Stimulated activated CD4-positive, alpha-beta T cell treated with anti-CD3 and anti-CD28 coated beads, Interleukin-4, amount 100 ng/mL, for 4 hours (primary cell): Measurements from ENCODE around the gene LAMP5.

Source experiments
- DNase-seq, 2 experiments: peaks; one replicate each; pipeline ENCODE4 v3.0.0-alpha.2; 2020

Gene LAMP5

GRCh38 chr20:9514461-9515213 lies at the start of gene LAMP5:
LAMP5 (plus strand) TSS chr20:9514590; CDS start chr20:9514853, 263 bp downstream.
- no peak for DNase-seq

- no peak for DNase-seq
These were observed 46.4 kb upstream of the LAMP5 start for GRCh38 chr20:9467995-9468394.

- no peak for DNase-seq
These were observed 39.5 kb upstream of the LAMP5 start for GRCh38 chr20:9474835-9475415.

- no peak for DNase-seq
These were observed 38.9 kb upstream of the LAMP5 start for GRCh38 chr20:9475456-9475855.

GRCh38 chr20:9476174-9476573 lies 38.2 kb upstream of the LAMP5 start:
- DNase-seq: no peak

- no peak for DNase-seq
These were observed 37.8 kb upstream of the LAMP5 start for GRCh38 chr20:9476637-9477036.

GRCh38 chr20:9478771-9479170 lies 35.6 kb upstream of the LAMP5 start:
- no peak for DNase-seq

GRCh38 chr20:9480066-9480465 lies 34.3 kb upstream of the LAMP5 start:
- no peak for DNase-seq

GRCh38 chr20:9482180-9482579 lies 32.2 kb upstream of the LAMP5 start:
- DNase-seq: no peak

GRCh38 chr20:9483131-9483530 lies 31.3 kb upstream of the LAMP5 start:
- DNase-seq: no peak

GRCh38 chr20:9485614-9486340 lies 28.6 kb upstream of the LAMP5 start:
- DNase-seq: no peak

- DNase-seq: no peak
These were observed 27.2 kb upstream of the LAMP5 start for GRCh38 chr20:9487231-9487630.

- no peak for DNase-seq
These were observed 26.3 kb upstream of the LAMP5 start for GRCh38 chr20:9488063-9488462.

GRCh38 chr20:9490161-9490560 lies 24.2 kb upstream of the LAMP5 start:
- DNase-seq: no peak

GRCh38 chr20:9490631-9491030 lies 23.8 kb upstream of the LAMP5 start:
- no peak for DNase-seq

- DNase-seq: no peak
These were observed 23.1 kb upstream of the LAMP5 start for GRCh38 chr20:9491324-9491723.

- DNase-seq: no peak
These were observed 22.3 kb upstream of the LAMP5 start for GRCh38 chr20:9492067-9492466.

GRCh38 chr20:9493803-9494202 lies 20.6 kb upstream of the LAMP5 start:
- no peak for DNase-seq

- DNase-seq: no peak
These were observed 18.7 kb upstream of the LAMP5 start for GRCh38 chr20:9495701-9496100.

GRCh38 chr20:9496155-9496554 lies 18.2 kb upstream of the LAMP5 start:
- DNase-seq: no peak

GRCh38 chr20:9498322-9498721 lies 16.1 kb upstream of the LAMP5 start:
- no peak for DNase-seq

- no peak for DNase-seq
These were observed 15.1 kb upstream of the LAMP5 start for GRCh38 chr20:9499126-9499899.

GRCh38 chr20:9500121-9500520 lies 14.3 kb upstream of the LAMP5 start:
- no peak for DNase-seq
